Osteoblast (primary cell): ENCODE results near the gene RAB44. TPM values are rescaled to one million over a fixed set of nuclear protein-coding genes. Genes with fewer than 3 reads are reported as not detected.

ENCODE experiments used
- DNase-seq: peaks from one replicate; pipeline ENCODE4 v3.0.0; 2011; ENCODE audit warnings: low spot score, mixed read lengths; ENCODE audit not compliant: insufficient read length; ENCODE audit errors: missing footprints
- H2AFZ ChIP-seq: 2 replicates; pipeline ENCODE4 v1.6.0; 2011; ENCODE audit warnings: mild to moderate bottlenecking, low read length
- H3K27ac ChIP-seq: 2 replicates; pipeline ENCODE4 v1.5.1; 2011; ENCODE audit warnings: mild to moderate bottlenecking, low read depth, low read length, moderate library complexity
- H3K27me3 ChIP-seq: 2 replicates; pipeline ENCODE4 v1.6.0; 2012; ENCODE audit warnings: mild to moderate bottlenecking, control low read depth, inconsistent platforms, low read length, moderate library complexity; ENCODE audit not compliant: insufficient read depth
- H3K36me3 ChIP-seq: 2 replicates; pipeline ENCODE4 v1.5.1; 2011; ENCODE audit warnings: mild to moderate bottlenecking, low read length, control low read depth, moderate library complexity; ENCODE audit not compliant: insufficient read depth
- H3K4me1 ChIP-seq: 2 replicates; pipeline ENCODE4 v1.5.1; 2011; ENCODE audit warnings: mild to moderate bottlenecking, low read length, control low read depth, moderate library complexity; ENCODE audit not compliant: insufficient read depth
- H3K4me2 ChIP-seq: 2 replicates; pipeline ENCODE4 v1.6.0; 2011; ENCODE audit warnings: mild to moderate bottlenecking, low read length; ENCODE audit not compliant: insufficient read depth
- H3K4me3 ChIP-seq: fragments of 200-600 bp; sonication (generic); 3 replicates; pipeline ENCODE4 v1.5.1; 2012; ENCODE audit warnings: mild to moderate bottlenecking, low read length, inconsistent platforms; ENCODE audit not compliant: insufficient read depth
- H3K79me2 ChIP-seq: 2 replicates; pipeline ENCODE4 v1.6.0; 2012; ENCODE audit warnings: mild to moderate bottlenecking, low read length, control low read depth, inconsistent platforms; ENCODE audit not compliant: insufficient read depth
- H3K9me3 ChIP-seq: 2 replicates; pipeline ENCODE4 v1.5.1; 2011; ENCODE audit warnings: low read depth, low read length, control low read depth
- H4K20me1 ChIP-seq: 2 replicates; pipeline ENCODE4 v1.6.0; 2012; ENCODE audit warnings: mild to moderate bottlenecking, low read length, control low read depth; ENCODE audit not compliant: insufficient read depth
- total RNA-seq: library from RNA; depleted of rRNA; stranded (reverse); fragments of >200 nt; gene quantifications from 2 replicates; pipeline ENCODE4 v1.2.3, GENCODE V29; 2012
- TF ChIP-seq, protein P1 (sequence below): IDR thresholded peaks from 2 replicates; pipeline ENCODE4 v1.5.1; 2011; ENCODE audit warnings: mild to moderate bottlenecking, low read depth, low read length, moderate library complexity; ENCODE audit errors: extremely low read depth

RAB44 gene
- total RNA-seq, 1 donor = 0.36 TPM

DNA sequence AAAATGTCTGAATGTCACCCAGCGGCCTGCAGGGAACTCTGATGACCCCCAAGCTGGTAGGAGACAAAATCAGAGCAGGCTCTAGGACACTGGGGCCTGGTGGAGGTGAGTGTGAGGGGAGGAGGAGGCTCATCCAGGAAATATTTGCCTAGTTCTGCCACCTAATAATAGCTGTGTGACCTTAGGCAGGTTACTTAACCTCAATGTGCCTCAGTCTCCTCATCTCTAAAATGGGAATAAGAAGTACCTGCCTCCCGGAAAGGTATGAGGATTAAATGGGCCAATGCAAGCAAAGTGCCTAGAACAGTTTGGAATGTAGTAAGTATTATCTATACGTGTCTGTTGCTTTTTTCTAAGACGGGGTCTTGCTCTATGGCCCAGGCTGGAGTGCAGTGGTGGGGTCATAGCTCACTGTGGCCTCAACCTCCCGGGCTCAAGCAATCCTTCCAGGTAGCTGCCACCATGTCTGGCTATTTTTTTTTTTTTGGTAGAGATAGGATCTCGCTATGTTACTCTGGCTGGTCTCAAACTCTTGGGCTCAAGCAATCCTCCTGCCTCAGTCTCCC, 60.4 kb downstream of the RAB44 start:
- peak; percentile 61 for DNase-seq
- H3K27ac ChIP-seq = no peak overlapping the region
- H3K4me2 ChIP-seq = no peak overlapping the region
- no peaks in the 10 kb centered on the region for H3K9me3 ChIP-seq
- H3K4me3 ChIP-seq = no peak overlapping the region
- H2AFZ ChIP-seq = no peak overlapping the region
- no peaks in the 10 kb centered on the region for H3K79me2 ChIP-seq
- no peaks in the 10 kb centered on the region for H3K36me3 ChIP-seq
- H4K20me1 ChIP-seq = no peaks in the 10 kb centered on the region
- no peaks in the 10 kb centered on the region for H3K27me3 ChIP-seq
- TF ChIP-seq, protein P1, sequence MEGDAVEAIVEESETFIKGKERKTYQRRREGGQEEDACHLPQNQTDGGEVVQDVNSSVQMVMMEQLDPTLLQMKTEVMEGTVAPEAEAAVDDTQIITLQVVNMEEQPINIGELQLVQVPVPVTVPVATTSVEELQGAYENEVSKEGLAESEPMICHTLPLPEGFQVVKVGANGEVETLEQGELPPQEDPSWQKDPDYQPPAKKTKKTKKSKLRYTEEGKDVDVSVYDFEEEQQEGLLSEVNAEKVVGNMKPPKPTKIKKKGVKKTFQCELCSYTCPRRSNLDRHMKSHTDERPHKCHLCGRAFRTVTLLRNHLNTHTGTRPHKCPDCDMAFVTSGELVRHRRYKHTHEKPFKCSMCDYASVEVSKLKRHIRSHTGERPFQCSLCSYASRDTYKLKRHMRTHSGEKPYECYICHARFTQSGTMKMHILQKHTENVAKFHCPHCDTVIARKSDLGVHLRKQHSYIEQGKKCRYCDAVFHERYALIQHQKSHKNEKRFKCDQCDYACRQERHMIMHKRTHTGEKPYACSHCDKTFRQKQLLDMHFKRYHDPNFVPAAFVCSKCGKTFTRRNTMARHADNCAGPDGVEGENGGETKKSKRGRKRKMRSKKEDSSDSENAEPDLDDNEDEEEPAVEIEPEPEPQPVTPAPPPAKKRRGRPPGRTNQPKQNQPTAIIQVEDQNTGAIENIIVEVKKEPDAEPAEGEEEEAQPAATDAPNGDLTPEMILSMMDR = no peak
- no peaks in the 10 kb centered on the region for H3K4me1 ChIP-seq

- H3K4me1 ChIP-seq = no peaks in the 10 kb centered on the region
- H3K9me3 ChIP-seq = no peaks in the 10 kb centered on the region
- H2AFZ ChIP-seq = no peak overlapping the region
- TF ChIP-seq, protein P1 = no peak
- H3K4me2 ChIP-seq = no peak overlapping the region
- H4K20me1 ChIP-seq = no peaks in the 10 kb centered on the region
- no peaks in the 10 kb centered on the region for H3K27me3 ChIP-seq
- no peak for DNase-seq
- H3K4me3 ChIP-seq = no peak overlapping the region
- H3K79me2 ChIP-seq = no peaks in the 10 kb centered on the region
- no peak overlapping the region for H3K27ac ChIP-seq
- no peaks in the 10 kb centered on the region for H3K36me3 ChIP-seq
These were observed 61.0 kb downstream of the RAB44 start for GRCh38 chr6:36758516-36759147.

GRCh38 chr6:36759148-36759759, 61.6 kb downstream of the RAB44 start:
- DNase-seq = peak; percentile 97
- Histone ChIP-seq H3K27me3 (no peaks in the 10 kb centered on the region), H3K79me2 (no peaks in the 10 kb centered on the region), H3K4me1 (no peaks in the 10 kb centered on the region), H3K27ac (no peak overlapping the region), H3K36me3 (no peaks in the 10 kb centered on the region), H4K20me1 (no peaks in the 10 kb centered on the region), H3K4me3 (no peak overlapping the region), H3K4me2 (no peak overlapping the region), H2AFZ (no peak overlapping the region), H3K9me3 (no peaks in the 10 kb centered on the region)
- TF ChIP-seq, protein P1 = peak; percentile 88

DNA sequence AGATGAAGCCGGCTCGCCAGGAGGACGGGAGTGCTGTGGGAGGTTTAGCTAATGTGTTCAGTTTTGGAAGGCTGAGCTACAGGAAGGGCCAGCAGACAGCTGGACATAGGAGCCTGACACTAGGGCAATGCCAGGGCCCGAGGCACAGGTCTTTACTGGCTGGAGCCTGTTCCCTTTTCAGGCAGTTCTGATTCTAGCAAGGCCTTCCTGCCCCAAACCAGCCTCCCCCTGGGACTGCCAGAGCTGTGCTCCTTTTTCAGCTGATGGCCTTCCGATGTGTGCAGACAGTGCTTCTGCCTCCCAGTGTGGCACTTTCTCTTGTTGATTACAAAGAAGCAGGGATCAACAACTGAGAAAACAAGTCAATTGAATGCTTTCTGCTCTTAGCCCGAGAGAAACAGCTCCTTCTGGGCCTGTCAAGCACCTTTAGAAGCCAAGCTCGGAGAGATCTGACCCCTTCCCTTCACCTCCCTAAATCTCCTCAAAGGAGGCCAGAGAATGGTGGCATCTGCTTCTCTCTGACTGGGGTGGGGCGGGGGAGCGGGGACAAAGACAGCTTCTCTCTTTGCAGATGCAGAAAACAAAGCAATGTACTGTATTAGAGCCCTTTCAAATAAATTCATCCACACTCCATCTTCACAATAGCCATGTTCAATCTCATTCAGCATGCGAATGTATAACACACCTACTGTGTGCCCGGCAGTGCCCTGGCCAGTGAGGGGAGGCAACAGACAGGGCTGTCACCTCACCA, 63.2 kb downstream of the RAB44 start:
- no peak for DNase-seq
- Histone ChIP-seq H3K27ac (no peak overlapping the region), H4K20me1 (no peaks in the 10 kb centered on the region), H3K36me3 (no peaks in the 10 kb centered on the region), H3K4me3 (no peak overlapping the region), H3K27me3 (no peaks in the 10 kb centered on the region), H3K79me2 (no peaks in the 10 kb centered on the region), H3K4me1 (peaks cover 3% of the 10 kb centered on the region), H3K9me3 (no peaks in the 10 kb centered on the region), H2AFZ (no peak overlapping the region), H3K4me2 (no peak overlapping the region)
- TF ChIP-seq, protein P1 = no peak
